Measurements from ENCODE around the gene ATP11C. TPM values are rescaled to one million over a fixed set of nuclear protein-coding genes. Genes with fewer than 3 reads are reported as not detected.

ATP11C gene
- total RNA-seq, 1 donor from 2014 or later = 26.2 TPM

GRCh38 chrX:139826065-139827044 is 106.5 kb downstream of the ATP11C start:
- peak; percentile 53 for ATAC-seq
- intact Hi-C loops (cut with DNase I) = no loop called here
- DNase-seq (ENCODE audit: low spot score) = no peak

- DNase-seq (ENCODE audit: low spot score) (no peak), ATAC-seq (no peak)
- intact Hi-C loops (cut with DNase I) = no loop called here
Measured at GRCh38 chrX:139825618-139826017, 107.2 kb downstream of the ATP11C start.

- DNase-seq (ENCODE audit: low spot score) (no peak), ATAC-seq (no peak)
- intact Hi-C loops (cut with DNase I) = no loop called here
Measured at GRCh38 chrX:139823806-139824205, 109.0 kb downstream of the ATP11C start.

- ATAC-seq (no peak), DNase-seq (ENCODE audit: low spot score) (no peak)
- intact Hi-C loops (cut with DNase I) = no loop called here
Measured at GRCh38 chrX:139820358-139820984, 112.4 kb downstream of the ATP11C start.

- DNase-seq (ENCODE audit: low spot score) = no peak
- no peak for ATAC-seq
- intact Hi-C loops (cut with DNase I) = no loop called here
Measured at GRCh38 chrX:139816204-139816603, 116.6 kb downstream of the ATP11C start.

- intact Hi-C loops (cut with DNase I) = no loop called here
- ATAC-seq = no peak
- DNase-seq (ENCODE audit: low spot score) = no peak
Measured at GRCh38 chrX:139815771-139816170, 117.1 kb downstream of the ATP11C start.

- ATAC-seq = no peak
- intact Hi-C loops (cut with DNase I) = no loop called here
Measured at GRCh38 chrX:139811942-139812629, 120.8 kb downstream of the ATP11C start.

GRCh38 chrX:139804482-139804881 is 128.4 kb downstream of the ATP11C start:
- intact Hi-C loops (cut with DNase I) = no loop called here
- DNase-seq (ENCODE audit: low spot score) (no peak), ATAC-seq (no peak)

More at GRCh38 chrX:139811942-139812629, 120.8 kb downstream of the ATP11C start:
- no peak for DNase-seq (ENCODE audit: low spot score)

- ATAC-seq (no peak), DNase-seq (ENCODE audit: low spot score) (no peak)
- intact Hi-C loops (cut with DNase I) = loop anchor here (2.0 kb wide), 1 partner anchor 70 kb away; no protein-coding TSS in a partner anchor
Measured at GRCh38 chrX:139803224-139803623, 129.6 kb downstream of the ATP11C start.

- intact Hi-C loops (cut with DNase I) = loop anchor here (2.0 kb wide), 1 partner anchor 69 kb away; no protein-coding TSS in a partner anchor
- no peak for DNase-seq (ENCODE audit: low spot score)
- no peak for ATAC-seq
Measured at GRCh38 chrX:139802048-139802447, 130.8 kb downstream of the ATP11C start.

GRCh38 chrX:139801397-139801813 is 131.4 kb downstream of the ATP11C start:
- no peak for DNase-seq (ENCODE audit: low spot score)
- ATAC-seq = no peak
- intact Hi-C loops (cut with DNase I) = no loop called here

- DNase-seq (ENCODE audit: low spot score) = no peak
- ATAC-seq = no peak
- intact Hi-C loops (cut with DNase I) = no loop called here
Measured at GRCh38 chrX:139798701-139799100, 134.2 kb downstream of the ATP11C start.

GRCh38 chrX:139795196-139795595 is 137.7 kb downstream of the ATP11C start:
- no peak for DNase-seq (ENCODE audit: low spot score)
- no peak for ATAC-seq
- intact Hi-C loops (cut with DNase I) = no loop called here

- intact Hi-C loops (cut with DNase I) = no loop called here
- DNase-seq (ENCODE audit: low spot score) = no peak
- ATAC-seq = no peak
Measured at GRCh38 chrX:139787601-139788000, 145.3 kb downstream of the ATP11C start.

- intact Hi-C loops (cut with DNase I) = no loop called here
- DNase-seq (ENCODE audit: low spot score) (no peak), ATAC-seq (no peak)
Measured at GRCh38 chrX:139784807-139785206, 148.0 kb downstream of the ATP11C start.

GRCh38 chrX:139783959-139784358 is 148.9 kb downstream of the ATP11C start:
- intact Hi-C loops (cut with DNase I) = no loop called here
- ATAC-seq = no peak
- DNase-seq (ENCODE audit: low spot score) = no peak

- ATAC-seq = no peak
- intact Hi-C loops (cut with DNase I) = no loop called here
- DNase-seq (ENCODE audit: low spot score) = no peak
Measured at GRCh38 chrX:139783030-139783429, 149.8 kb downstream of the ATP11C start.

- intact Hi-C loops (cut with DNase I) = no loop called here
- ATAC-seq (no peak), DNase-seq (ENCODE audit: low spot score) (no peak)
Measured at GRCh38 chrX:139776599-139776998, 156.3 kb downstream of the ATP11C start.

- no peak for ATAC-seq
- intact Hi-C loops (cut with DNase I) = no loop called here
- DNase-seq (ENCODE audit: low spot score) = no peak
Measured at GRCh38 chrX:139770366-139770765, 162.5 kb downstream of the ATP11C start.

Data from sciatic nerve (tissue), 2 donors.